DMS 273 (cell line): Measurements from ENCODE around the gene PAQR3.
"Not testable (repeated sequence)": the region's sequence is repeated elsewhere in the genome, so short reads cannot be mapped to it uniquely, and the experiment has no call there.

ENCODE experiments used
- DNase-seq: peaks from one replicate; lab custom pipeline; 2025; ENCODE audit not compliant: unreplicated experiment; lab: John Stamatoyannopoulos, UW

Gene PAQR3

GRCh38 chr4:78930016-78930629, 9.1 kb downstream of the PAQR3 start:
- DNase-seq: no peak

- no peak for DNase-seq
Measured at GRCh38 chr4:78928835-78929234, 10.4 kb downstream of the PAQR3 start.

GRCh38 chr4:78926826-78927225, 12.4 kb downstream of the PAQR3 start:
- no peak for DNase-seq

GRCh38 chr4:78923464-78924312, 15.6 kb downstream of the PAQR3 start:
- DNase-seq: no peak

GRCh38 chr4:78922207-78922606, 17.0 kb downstream of the PAQR3 start:
- DNase-seq: no peak

GRCh38 chr4:78910612-78911011, 28.6 kb downstream of the PAQR3 start:
- DNase-seq: no peak

GRCh38 chr4:78908974-78909373, 30.3 kb downstream of the PAQR3 start:
- not testable (repeated sequence) for DNase-seq

- DNase-seq: no peak
Measured at GRCh38 chr4:78907638-78908037, 31.6 kb downstream of the PAQR3 start.

- no peak for DNase-seq
Measured at GRCh38 chr4:78904143-78904542, 35.1 kb downstream of the PAQR3 start.

GRCh38 chr4:78902298-78902697, 36.9 kb downstream of the PAQR3 start:
- no peak for DNase-seq

- DNase-seq: no peak
Measured at GRCh38 chr4:78901882-78902281, 37.4 kb downstream of the PAQR3 start.

GRCh38 chr4:78899302-78899701, 39.9 kb downstream of the PAQR3 start:
- DNase-seq: no peak

GRCh38 chr4:78889955-78890354, 49.3 kb downstream of the PAQR3 start:
- DNase-seq: no peak

- no peak for DNase-seq
Measured at GRCh38 chr4:78885598-78885997, 53.6 kb downstream of the PAQR3 start.

- no peak for DNase-seq
Measured at GRCh38 chr4:78880874-78881492, 58.3 kb downstream of the PAQR3 start.

GRCh38 chr4:78878031-78878430, 61.2 kb downstream of the PAQR3 start:
- no peak for DNase-seq

GRCh38 chr4:78876568-78877320, 62.5 kb downstream of the PAQR3 start:
- DNase-seq: no peak

- DNase-seq: no peak
Measured at GRCh38 chr4:78870056-78870455, 69.2 kb downstream of the PAQR3 start.

- DNase-seq: not testable (repeated sequence)
Measured at GRCh38 chr4:78868712-78869111, 70.5 kb downstream of the PAQR3 start.

- no peak for DNase-seq
Measured at GRCh38 chr4:78865451-78865850, 73.8 kb downstream of the PAQR3 start.

GRCh38 chr4:78864405-78865024, 74.7 kb downstream of the PAQR3 start:
- DNase-seq: peak; percentile 79
